ENCODE measurements around the gene EI24.

EI24 gene

DNA sequence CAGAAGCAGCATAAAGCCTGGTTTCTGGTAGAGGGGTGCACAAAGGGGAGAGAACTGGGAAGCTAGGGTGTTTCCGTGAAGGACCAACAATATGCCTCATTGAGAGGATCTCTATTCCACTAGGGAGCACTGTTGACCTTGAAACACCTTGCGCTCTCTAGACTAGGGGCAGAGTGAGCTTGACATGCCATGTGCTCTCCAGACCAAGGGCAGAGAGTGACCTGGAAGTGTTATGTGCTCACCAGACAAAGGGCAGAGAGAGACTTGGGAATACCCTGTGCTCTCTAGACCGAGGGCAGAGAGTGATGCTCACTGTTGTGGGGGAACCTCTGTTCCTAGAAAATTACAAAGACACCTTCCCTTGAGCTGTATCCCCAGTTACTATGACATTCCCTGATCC, 15.2 kb upstream of the EI24 start:
- Histone ChIP-seq H3K36me3 (ENCODE audit: insufficient read depth, low read length) (no peaks in the 10 kb centered on the region), H3K4me3 (ENCODE audit: low read depth in 1 of 2, low read length in 2 of 2) (no peak overlapping the region), H3K9ac (ENCODE audit: low read depth, low read length) (no peak overlapping the region), H3K4me2 (ENCODE audit: insufficient read depth, low read length) (no peak overlapping the region), H4K20me1 (ENCODE audit: insufficient read depth, low read length) (no peaks in the 10 kb centered on the region), H3K27ac (ENCODE audit: low read length) (no peak overlapping the region), H3K4me1 (ENCODE audit: insufficient read depth, low read length) (no peaks in the 10 kb centered on the region), H3K27me3 (ENCODE audit: insufficient read depth, low read length, poor library complexity) (no peaks in the 10 kb centered on the region), H3K79me2 (ENCODE audit: insufficient read depth, low read length) (no peaks in the 10 kb centered on the region), H3K9me3 (ENCODE audit: insufficient read depth, low read length, severe bottlenecking) (peaks cover 37% of the 10 kb centered on the region), H2AFZ (ENCODE audit: low read depth, low read length) (no peak overlapping the region)
- DNase-seq (no peak), ATAC-seq (ENCODE audit: insufficient read depth, low read depth) (no peak)
- TF ChIP-seq EZH2 (IDR thresholded peaks at IDR 0.05; ENCODE audit: borderline replicate concordance, low read depth, low read length, severe bottlenecking), result no peak
- TF ChIP-seq, protein P1, sequence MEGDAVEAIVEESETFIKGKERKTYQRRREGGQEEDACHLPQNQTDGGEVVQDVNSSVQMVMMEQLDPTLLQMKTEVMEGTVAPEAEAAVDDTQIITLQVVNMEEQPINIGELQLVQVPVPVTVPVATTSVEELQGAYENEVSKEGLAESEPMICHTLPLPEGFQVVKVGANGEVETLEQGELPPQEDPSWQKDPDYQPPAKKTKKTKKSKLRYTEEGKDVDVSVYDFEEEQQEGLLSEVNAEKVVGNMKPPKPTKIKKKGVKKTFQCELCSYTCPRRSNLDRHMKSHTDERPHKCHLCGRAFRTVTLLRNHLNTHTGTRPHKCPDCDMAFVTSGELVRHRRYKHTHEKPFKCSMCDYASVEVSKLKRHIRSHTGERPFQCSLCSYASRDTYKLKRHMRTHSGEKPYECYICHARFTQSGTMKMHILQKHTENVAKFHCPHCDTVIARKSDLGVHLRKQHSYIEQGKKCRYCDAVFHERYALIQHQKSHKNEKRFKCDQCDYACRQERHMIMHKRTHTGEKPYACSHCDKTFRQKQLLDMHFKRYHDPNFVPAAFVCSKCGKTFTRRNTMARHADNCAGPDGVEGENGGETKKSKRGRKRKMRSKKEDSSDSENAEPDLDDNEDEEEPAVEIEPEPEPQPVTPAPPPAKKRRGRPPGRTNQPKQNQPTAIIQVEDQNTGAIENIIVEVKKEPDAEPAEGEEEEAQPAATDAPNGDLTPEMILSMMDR (IDR thresholded peaks at IDR 0.05; ENCODE audit: borderline replicate concordance, extremely low read depth, low read length, poor library complexity, severe bottlenecking), result no peak

DNA sequence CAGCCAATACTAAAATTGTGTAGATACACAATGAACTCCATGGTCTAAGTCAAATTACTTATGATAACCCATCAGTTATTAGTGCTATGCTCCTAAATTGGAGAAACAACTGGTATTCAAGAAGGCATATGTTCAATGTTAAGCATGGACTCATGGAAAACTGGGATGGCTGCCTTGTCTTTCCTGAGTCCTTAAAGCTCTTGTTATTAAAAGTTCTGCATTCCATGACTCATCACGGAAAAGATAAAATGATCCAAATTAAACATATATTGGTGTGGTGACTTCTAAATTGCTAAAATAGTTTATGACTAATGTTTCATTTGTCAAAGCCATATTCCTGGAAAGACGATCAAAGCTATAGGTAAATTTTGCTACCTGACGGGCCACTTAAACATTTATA, 9.4 kb upstream of the EI24 start:
- peaks cover 5% of the 10 kb centered on the region for H3K9me3 ChIP-seq (ENCODE audit: insufficient read depth, low read length, severe bottlenecking)
- H3K4me1 ChIP-seq (ENCODE audit: insufficient read depth, low read length), result no peaks in the 10 kb centered on the region
- no peak overlapping the region for H3K4me3 ChIP-seq (ENCODE audit: low read depth in 1 of 2, low read length in 2 of 2)
- no peak overlapping the region for H3K4me2 ChIP-seq (ENCODE audit: insufficient read depth, low read length)
- TF ChIP-seq, protein P1 (IDR thresholded peaks at IDR 0.05; ENCODE audit: borderline replicate concordance, extremely low read depth, low read length, poor library complexity, severe bottlenecking), result no peak
- no peak for TF ChIP-seq EZH2 (IDR thresholded peaks at IDR 0.05; ENCODE audit: borderline replicate concordance, low read depth, low read length, severe bottlenecking)
- ATAC-seq (ENCODE audit: insufficient read depth, low read depth), result no peak
- no peak overlapping the region for H3K27ac ChIP-seq (ENCODE audit: low read length)
- peaks cover 2% of the 10 kb centered on the region for H3K27me3 ChIP-seq (ENCODE audit: insufficient read depth, low read length, poor library complexity)
- H3K36me3 ChIP-seq (ENCODE audit: insufficient read depth, low read length), result no peaks in the 10 kb centered on the region
- H2AFZ ChIP-seq (ENCODE audit: low read depth, low read length), result no peak overlapping the region
- no peak overlapping the region for H3K9ac ChIP-seq (ENCODE audit: low read depth, low read length)
- H3K79me2 ChIP-seq (ENCODE audit: insufficient read depth, low read length), result no peaks in the 10 kb centered on the region
- no peaks in the 10 kb centered on the region for H4K20me1 ChIP-seq (ENCODE audit: insufficient read depth, low read length)
- DNase-seq, result no peak

DNA sequence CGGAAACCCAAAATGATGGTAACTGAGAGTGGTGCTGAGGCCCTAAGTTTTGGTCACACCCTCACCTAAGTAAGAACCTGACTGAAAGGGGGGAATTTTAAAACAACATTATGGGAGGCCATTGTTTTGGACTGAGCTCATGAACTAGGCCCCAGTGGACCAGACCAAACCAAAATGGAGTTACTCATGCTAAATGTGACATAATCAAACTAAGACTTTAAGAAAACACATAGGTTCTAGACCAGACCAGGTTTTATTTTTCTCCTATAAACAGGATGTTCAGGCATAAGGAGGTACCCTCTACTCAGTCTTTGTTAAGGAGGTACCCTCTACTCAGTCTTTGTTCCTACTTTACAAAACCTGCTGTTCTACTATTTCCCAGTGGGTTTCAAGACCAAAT, 7.4 kb upstream of the EI24 start:
- TF ChIP-seq, protein P1 (IDR thresholded peaks at IDR 0.05; ENCODE audit: borderline replicate concordance, extremely low read depth, low read length, poor library complexity, severe bottlenecking), result no peak
- TF ChIP-seq EZH2 (IDR thresholded peaks at IDR 0.05; ENCODE audit: borderline replicate concordance, low read depth, low read length, severe bottlenecking), result no peak
- Histone ChIP-seq H4K20me1 (ENCODE audit: insufficient read depth, low read length) (no peaks in the 10 kb centered on the region), H3K79me2 (ENCODE audit: insufficient read depth, low read length) (no peaks in the 10 kb centered on the region), H3K4me1 (ENCODE audit: insufficient read depth, low read length) (no peaks in the 10 kb centered on the region), H3K9me3 (ENCODE audit: insufficient read depth, low read length, severe bottlenecking) (no peaks in the 10 kb centered on the region), H3K36me3 (ENCODE audit: insufficient read depth, low read length) (no peaks in the 10 kb centered on the region), H2AFZ (ENCODE audit: low read depth, low read length) (no peak overlapping the region), H3K9ac (ENCODE audit: low read depth, low read length) (no peak overlapping the region), H3K4me2 (ENCODE audit: insufficient read depth, low read length) (no peak overlapping the region), H3K4me3 (ENCODE audit: low read depth in 1 of 2, low read length in 2 of 2) (no peak overlapping the region), H3K27me3 (ENCODE audit: insufficient read depth, low read length, poor library complexity) (peaks cover 2% of the 10 kb centered on the region), H3K27ac (ENCODE audit: low read length) (no peak overlapping the region)
- ATAC-seq (ENCODE audit: insufficient read depth, low read depth) (no peak), DNase-seq (no peak)

DNA sequence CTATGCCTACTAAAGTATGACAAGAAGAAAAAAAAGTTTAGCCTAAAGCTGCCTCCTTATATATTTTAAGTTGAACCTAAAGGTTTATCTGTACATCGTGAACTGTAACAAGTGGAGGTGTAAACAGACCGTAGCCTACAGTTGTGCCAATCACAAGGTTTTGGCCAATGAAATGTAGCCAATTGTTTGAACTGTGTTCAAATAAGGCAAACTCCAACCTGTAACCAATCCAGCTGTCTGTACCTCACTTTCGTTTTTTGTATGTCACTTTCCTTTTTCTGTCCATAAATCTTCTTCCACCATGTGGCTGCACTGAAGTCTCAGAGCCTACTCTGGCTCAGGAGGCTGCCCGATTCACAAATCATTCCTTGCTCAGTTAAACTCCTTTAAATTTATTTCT, 6.8 kb upstream of the EI24 start:
- H2AFZ ChIP-seq (ENCODE audit: low read depth, low read length), result no peak overlapping the region
- no peak overlapping the region for H3K27ac ChIP-seq (ENCODE audit: low read length)
- no peak overlapping the region for H3K9ac ChIP-seq (ENCODE audit: low read depth, low read length)
- no peak overlapping the region for H3K4me2 ChIP-seq (ENCODE audit: insufficient read depth, low read length)
- no peak for ATAC-seq (ENCODE audit: insufficient read depth, low read depth)
- no peaks in the 10 kb centered on the region for H3K9me3 ChIP-seq (ENCODE audit: insufficient read depth, low read length, severe bottlenecking)
- peaks cover 2% of the 10 kb centered on the region for H3K27me3 ChIP-seq (ENCODE audit: insufficient read depth, low read length, poor library complexity)
- no peak for DNase-seq
- no peak for TF ChIP-seq EZH2 (IDR thresholded peaks at IDR 0.05; ENCODE audit: borderline replicate concordance, low read depth, low read length, severe bottlenecking)
- TF ChIP-seq, protein P1 (IDR thresholded peaks at IDR 0.05; ENCODE audit: borderline replicate concordance, extremely low read depth, low read length, poor library complexity, severe bottlenecking), result no peak
- no peaks in the 10 kb centered on the region for H3K36me3 ChIP-seq (ENCODE audit: insufficient read depth, low read length)
- no peak overlapping the region for H3K4me3 ChIP-seq (ENCODE audit: low read depth in 1 of 2, low read length in 2 of 2)
- no peaks in the 10 kb centered on the region for H4K20me1 ChIP-seq (ENCODE audit: insufficient read depth, low read length)
- H3K79me2 ChIP-seq (ENCODE audit: insufficient read depth, low read length), result no peaks in the 10 kb centered on the region
- no peaks in the 10 kb centered on the region for H3K4me1 ChIP-seq (ENCODE audit: insufficient read depth, low read length)
